ENCODE measurements around the gene SMO.
"Not testable (repeated sequence)": the region's sequence is repeated elsewhere in the genome, so short reads cannot be mapped to it uniquely, and the experiment has no call there.

Gene SMO

GRCh38 chr7:129209067-129209926 lies 20.9 kb downstream of the SMO start:
- no peak for DNase-seq (ENCODE audit: low spot score)

- DNase-seq (ENCODE audit: low spot score): peak; percentile 51
Measured at GRCh38 chr7:129210256-129210988, 22.0 kb downstream of the SMO start.

- DNase-seq (ENCODE audit: low spot score): no peak
Measured at GRCh38 chr7:129210989-129211312, 22.5 kb downstream of the SMO start.

GRCh38 chr7:129212126-129212525 lies 23.7 kb downstream of the SMO start:
- DNase-seq (ENCODE audit: low spot score): no peak

- no peak for DNase-seq (ENCODE audit: low spot score)
Measured at GRCh38 chr7:129212596-129212995, 24.2 kb downstream of the SMO start.

- DNase-seq (ENCODE audit: low spot score): no peak
Measured at GRCh38 chr7:129213828-129214227, 25.4 kb downstream of the SMO start.

GRCh38 chr7:129215691-129216090 lies 27.3 kb downstream of the SMO start:
- not testable (repeated sequence) for DNase-seq (ENCODE audit: low spot score)

- DNase-seq (ENCODE audit: low spot score): not testable (repeated sequence)
Measured at GRCh38 chr7:129216101-129216715, 27.8 kb downstream of the SMO start.

GRCh38 chr7:129216821-129217416 lies 28.5 kb downstream of the SMO start:
- DNase-seq (ENCODE audit: low spot score): not testable (repeated sequence)

GRCh38 chr7:129218514-129219062 lies 30.2 kb downstream of the SMO start:
- peak; percentile 83 for DNase-seq (ENCODE audit: low spot score)

GRCh38 chr7:129219166-129219565 lies 30.7 kb downstream of the SMO start:
- not testable (repeated sequence) for DNase-seq (ENCODE audit: low spot score)

- DNase-seq (ENCODE audit: low spot score): peak; percentile 1
Measured at GRCh38 chr7:129222064-129222463, 33.6 kb downstream of the SMO start.

- DNase-seq (ENCODE audit: low spot score): peak; percentile 98
Measured at GRCh38 chr7:129224251-129225205, 36.1 kb downstream of the SMO start, which contains the start of gene AHCYL2. TSS of gene AHCYL2 (plus strand) at chr7:129225030.

- peak; percentile 38 for DNase-seq (ENCODE audit: low spot score)
Measured at GRCh38 chr7:129225206-129225930, 36.9 kb downstream of the SMO start.

GRCh38 chr7:129225931-129226572 lies 37.6 kb downstream of the SMO start:
- no peak for DNase-seq (ENCODE audit: low spot score)

GRCh38 chr7:129227646-129228578 lies 39.5 kb downstream of the SMO start:
- DNase-seq (ENCODE audit: low spot score): no peak

GRCh38 chr7:129228633-129229032 lies 40.2 kb downstream of the SMO start:
- no peak for DNase-seq (ENCODE audit: low spot score)

- no peak for DNase-seq (ENCODE audit: low spot score)
Measured at GRCh38 chr7:129231666-129232065, 43.2 kb downstream of the SMO start.

- DNase-seq (ENCODE audit: low spot score): no peak
Measured at GRCh38 chr7:129238546-129238945, 50.1 kb downstream of the SMO start.

Measured in CD4-positive, alpha-beta T cell treated with Interleukin-2 at 100 ng/mL for 4 hours (primary cell).